ENCODE measurements around the gene KCNJ10.

Gene KCNJ10

DNA sequence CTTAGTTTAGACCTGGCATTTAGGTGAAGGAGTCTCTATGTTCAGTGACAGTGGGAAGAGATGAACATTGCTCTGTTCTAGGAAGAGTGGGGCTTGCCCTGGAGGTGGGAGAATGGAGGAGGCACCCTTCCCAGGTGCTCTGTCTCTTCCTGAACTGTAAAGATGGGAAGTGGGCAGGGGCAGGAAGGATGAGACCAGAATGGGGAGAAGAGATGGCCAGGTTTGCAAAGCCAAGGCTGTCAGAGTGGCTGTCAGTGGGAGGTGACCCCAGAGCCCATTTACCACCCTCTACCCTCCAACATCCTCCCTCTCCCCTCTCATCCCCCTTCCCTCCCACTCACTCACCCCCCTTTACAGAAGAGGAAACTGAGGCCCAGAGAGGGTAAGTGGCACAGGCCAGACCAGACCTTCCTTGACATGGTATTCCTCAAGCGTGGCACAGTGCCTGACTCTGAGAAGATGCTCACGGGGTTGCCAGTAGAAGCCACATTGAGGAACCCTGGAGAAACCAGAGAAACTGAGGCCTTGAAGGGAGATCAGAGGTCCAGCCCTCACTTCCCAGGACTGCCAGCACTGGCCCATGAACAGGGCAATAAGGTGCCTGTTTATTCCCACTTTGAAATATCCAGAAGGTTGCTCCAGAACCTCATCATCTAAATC is 29.9 kb upstream of the KCNJ10 start:
- DNase-seq (ENCODE audit: low read depth in 2 of 2, low spot score in 1 of 2), result no peak

DNA sequence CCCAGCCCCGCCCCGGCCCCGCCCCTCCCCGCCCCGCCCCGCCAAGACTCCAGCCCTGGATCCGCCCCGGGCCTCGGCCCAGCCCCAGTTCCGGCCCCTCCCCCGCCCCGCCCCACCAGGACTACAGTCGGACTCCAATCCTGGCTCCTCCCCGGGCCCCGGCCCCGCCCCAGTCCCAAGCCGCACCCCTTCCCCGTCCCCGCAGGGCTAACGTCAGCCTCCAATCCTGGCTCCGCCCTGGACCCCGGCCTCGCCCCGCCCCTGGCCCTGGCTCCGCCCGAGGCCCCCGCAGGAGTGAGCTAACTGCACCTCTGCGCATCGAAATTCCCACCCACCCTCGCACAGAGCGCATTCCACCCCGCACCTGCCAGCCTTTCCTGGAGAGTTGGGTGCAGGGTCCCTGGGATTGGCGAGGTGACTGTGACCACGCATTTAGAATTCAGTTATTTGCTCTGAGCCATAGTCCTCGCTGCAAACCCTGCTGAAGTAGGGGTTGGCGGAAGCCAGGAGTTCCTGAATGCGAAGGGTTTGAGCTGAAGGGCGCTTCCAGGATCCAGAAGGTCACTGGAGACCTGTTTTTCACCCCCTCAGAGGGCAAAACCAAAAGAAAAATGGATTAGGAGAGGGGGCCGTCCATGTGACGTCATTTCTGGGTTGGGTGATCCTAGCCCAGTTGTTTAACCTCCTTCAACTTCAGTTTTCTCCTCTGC is 29.0 kb upstream of the KCNJ10 start:
- peak; percentile 93 to 97 for DNase-seq (ENCODE audit: low read depth in 2 of 2, low spot score in 1 of 2)

DNA sequence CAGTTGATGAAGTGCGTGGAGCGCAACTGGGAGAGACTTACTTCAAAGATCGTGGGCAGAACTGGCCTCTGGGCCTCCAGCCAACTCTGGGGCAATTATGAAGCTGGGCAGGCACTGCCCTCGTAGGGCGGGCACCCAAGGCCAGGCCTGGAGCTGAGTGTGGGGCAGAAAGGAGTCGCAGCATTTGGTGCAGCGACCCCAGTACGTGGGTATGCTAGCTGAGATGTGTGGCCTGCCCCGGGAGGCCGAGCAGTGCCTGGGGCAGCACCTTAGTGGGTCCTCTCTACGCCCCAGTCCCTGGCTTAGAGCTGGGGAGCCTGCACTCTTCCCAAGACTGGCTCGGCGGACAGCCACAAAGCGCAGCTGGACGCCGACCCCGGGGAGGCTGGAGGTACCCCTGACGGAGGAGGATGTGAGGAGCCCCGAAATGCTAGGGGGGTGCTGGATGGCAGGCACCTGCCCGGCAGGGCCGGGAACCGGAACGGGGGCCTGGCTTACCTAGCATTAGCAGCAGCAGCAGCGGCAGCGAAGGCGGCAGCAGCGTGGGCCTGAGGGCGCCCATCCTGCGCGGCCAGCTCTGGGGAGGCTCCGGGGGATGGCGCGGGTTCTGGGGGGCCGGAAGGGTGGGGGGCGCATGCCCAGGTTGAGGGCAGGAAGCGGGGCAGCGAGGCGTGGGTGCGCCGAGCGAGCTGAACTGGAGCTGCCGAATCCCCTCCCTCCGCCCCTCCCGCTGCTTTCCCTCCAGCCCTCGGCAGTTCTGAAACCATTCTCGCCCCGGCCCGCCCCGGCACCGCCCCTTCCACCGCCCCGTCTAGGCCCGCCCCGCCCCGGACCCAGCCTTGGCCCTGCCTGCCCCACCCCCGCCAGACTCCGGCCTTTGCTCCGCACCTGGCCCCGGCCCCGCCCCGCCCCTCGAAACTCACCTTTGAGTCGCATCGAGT is 28.2 kb upstream of the KCNJ10 start, which contains the start of gene IGSF8:
IGSF8 (minus strand) TSS at position 709 of the 941 bp plus-strand sequence; CDS start at position 562, 147 bp downstream.
- peak; percentile 90 to 93 for DNase-seq (ENCODE audit: low read depth in 2 of 2, low spot score in 1 of 2)

DNA sequence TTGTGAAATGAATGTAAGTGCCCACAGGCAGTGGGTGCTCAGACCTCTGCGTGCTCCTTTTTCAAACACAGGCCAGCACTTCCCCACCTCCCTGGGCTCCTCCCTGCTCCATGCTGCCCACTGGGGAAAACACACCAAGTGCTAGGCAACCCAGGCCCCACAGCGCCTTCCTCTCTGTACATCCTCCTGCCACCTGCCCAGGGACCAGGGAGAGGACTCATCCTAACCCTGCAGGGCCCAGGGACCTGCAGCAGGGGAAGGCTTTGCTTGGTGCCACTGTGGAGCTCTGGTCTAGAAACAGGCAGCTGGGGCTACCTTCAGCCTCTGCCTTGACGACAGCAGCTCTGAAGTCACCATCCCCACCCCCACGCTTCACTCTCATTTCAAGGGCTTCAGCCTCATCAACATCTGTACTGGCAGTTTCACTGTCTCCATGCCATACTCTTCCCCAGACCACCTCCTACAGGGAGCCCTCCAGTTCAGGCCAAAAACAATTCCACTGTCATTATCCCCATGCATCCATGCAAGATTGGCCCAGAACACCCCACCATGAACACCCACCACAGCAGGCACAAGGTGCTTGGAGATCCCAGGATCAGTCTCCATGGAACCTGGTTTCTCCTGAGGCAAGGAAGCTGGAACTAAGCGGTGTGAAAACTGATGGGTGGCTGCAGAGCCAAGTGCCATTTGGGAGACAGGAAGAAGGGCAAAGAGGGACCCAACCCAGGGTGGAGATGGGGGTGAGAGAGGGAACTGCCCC is 27.4 kb upstream of the KCNJ10 start:
- no peak for DNase-seq (ENCODE audit: low read depth in 2 of 2, low spot score in 1 of 2)

DNA sequence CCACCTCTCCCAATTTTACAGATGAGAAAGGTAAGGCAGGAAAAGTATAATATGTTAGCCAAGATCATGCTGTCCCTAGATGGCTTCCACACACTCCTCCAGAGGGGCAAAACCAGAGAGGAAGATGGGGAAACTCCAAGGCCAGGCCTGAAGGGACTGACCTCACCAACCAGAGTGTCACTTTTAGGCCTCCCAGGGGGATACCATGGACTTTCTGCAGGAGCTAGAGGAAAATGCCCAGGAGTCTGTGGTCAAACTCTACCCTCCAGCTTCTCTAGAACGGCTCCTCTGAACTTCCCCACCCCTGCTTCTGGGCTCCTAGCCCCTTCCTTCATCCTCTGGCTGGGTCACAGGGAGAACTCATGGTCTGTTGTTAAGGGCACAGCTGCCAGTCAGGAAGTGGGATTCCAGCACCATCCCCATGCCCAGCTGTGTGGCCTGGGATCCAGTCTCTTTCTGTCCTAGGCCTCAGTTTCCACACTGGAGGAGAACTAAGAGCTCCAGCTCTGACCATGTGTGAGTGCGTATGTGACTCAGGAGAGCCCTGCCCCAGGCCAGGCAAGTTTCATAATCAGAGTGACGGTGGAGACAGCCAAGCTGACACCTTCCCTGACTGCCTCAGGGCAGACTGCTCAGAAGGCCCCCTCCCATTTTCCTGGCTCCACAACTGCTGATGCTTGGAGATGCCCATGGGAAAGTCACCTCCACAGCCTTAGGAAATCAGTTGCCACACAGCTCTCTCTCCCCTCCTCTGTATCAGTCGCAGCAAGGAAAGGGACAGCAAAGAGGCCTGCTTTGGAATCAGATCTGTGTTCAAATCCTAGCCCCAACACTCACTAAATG is 26.5 kb upstream of the KCNJ10 start:
- no peak for DNase-seq (ENCODE audit: low read depth in 2 of 2, low spot score in 1 of 2)

DNA sequence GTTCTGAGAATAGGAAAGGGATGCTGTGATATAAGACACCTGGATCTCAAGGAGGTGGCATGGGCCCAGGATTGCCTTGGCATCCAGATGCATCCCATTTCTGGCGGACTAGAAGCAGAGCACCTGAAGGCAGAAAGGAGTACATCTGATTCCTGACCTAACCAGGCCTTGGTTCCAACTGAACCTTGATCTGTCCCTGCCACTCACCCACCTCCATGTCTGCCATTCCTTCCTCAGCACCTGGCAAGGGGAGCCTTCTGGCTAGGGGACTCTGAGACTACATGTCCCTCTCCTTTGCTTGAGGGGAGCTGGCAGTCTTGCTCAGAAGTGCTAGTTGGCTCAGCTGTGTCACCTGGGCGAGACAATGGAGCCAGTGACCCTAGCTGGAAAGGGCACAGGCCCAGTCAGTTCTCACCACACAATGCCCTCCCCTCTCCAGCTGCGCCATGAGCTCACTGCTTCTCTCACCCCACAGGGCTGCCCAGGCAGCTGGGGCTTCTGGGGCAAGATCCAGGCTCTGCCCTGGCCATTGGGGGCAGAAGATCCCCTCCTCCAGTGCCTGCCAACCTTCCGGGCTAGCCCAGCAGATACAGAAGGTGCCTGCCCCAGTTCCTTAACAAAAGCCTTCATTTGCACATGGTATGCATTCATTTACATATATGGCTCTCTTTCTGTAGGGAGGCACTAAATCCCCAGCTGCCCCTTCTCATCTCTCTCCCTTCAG is 25.6 kb upstream of the KCNJ10 start:
- DNase-seq (ENCODE audit: low read depth in 2 of 2, low spot score in 1 of 2), result no peak

DNA sequence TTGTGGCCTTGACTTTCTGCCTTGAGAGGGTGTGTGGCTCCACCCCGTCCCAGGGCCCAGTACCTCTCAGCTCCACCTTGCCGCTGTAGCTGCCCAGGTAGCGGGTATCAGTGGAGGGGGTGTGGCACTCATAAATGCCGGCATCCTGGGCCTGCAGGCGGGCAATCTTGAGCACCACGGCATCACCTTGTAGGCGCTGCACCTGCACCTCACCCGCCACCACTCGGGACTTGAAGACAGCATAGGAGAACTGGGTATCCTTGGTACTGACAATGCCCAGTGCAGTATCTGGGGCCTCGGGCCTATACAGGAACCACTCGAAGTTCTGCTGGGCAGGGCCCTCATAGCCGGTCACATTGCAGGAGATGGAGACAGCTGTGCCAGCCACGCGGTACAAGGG is 24.8 kb upstream of the KCNJ10 start:
- no peak for DNase-seq (ENCODE audit: low read depth in 2 of 2, low spot score in 1 of 2)

DNA sequence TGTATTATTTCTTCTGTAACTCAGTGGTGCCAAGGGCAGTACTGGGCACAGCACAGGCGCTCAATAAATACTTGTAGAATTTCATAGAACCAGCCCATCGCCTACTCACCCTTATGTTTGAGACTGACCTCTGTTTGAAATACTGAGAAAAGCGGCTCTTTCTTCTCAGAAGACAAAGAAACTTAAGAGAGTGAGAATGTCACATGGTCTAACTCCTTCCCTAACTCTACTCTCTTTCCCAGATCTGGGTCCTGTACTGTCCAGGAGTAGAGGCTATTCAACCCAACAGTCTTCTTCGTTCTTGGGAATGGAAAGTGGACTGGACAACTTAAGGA is 24.3 kb upstream of the KCNJ10 start:
- DNase-seq (ENCODE audit: low read depth in 2 of 2, low spot score in 1 of 2), result no peak

DNA sequence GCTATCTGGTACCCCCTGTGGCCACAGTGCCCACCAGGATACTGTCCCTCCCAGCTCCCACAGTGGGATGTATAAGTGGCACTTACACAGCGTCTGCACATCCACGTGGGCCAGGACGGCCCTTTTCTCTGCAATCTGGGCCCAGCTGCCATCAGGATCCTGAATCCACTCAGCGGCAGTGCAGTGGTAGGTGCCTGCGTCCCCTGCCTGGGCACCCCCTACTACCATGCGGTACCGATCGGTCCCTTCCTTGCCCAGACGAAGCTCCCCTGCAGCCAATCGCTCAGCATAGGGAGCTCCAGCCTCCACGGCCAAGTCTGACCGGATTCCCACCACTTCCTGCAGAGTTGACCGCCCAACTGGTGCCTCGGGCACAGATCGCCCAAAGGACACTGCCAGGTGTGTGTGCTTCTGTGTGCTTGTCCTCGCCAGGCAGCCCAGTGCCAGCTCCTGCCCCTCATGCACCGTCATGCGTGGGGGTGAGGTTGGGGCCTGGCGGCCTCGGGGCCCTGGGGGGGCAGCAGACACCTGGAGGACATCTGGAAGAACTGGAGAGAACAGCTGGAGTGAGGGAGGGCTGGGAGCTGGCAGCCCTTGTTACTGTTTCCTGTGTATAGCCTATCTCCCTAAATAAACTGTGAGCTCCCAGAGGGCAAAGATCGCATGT is 23.8 kb upstream of the KCNJ10 start:
- no peak for DNase-seq (ENCODE audit: low read depth in 2 of 2, low spot score in 1 of 2)

DNA sequence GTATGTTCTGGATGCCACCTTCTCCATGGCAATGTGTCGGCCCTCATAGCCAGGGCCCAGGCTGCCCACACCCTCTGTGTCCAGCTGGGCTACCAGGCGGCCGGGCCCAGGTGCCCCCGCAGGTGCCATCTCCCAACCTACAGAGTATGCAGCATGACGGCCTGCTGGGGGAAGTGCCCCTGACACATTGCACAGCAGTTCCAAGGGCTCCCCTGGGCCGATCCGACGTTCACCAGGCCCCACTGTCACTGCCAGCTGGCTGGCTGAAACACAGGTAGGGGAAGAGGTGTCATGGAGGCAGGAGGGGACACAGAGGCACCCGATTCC is 23.1 kb upstream of the KCNJ10 start:
- no peak for DNase-seq (ENCODE audit: low read depth in 2 of 2, low spot score in 1 of 2)

DNA sequence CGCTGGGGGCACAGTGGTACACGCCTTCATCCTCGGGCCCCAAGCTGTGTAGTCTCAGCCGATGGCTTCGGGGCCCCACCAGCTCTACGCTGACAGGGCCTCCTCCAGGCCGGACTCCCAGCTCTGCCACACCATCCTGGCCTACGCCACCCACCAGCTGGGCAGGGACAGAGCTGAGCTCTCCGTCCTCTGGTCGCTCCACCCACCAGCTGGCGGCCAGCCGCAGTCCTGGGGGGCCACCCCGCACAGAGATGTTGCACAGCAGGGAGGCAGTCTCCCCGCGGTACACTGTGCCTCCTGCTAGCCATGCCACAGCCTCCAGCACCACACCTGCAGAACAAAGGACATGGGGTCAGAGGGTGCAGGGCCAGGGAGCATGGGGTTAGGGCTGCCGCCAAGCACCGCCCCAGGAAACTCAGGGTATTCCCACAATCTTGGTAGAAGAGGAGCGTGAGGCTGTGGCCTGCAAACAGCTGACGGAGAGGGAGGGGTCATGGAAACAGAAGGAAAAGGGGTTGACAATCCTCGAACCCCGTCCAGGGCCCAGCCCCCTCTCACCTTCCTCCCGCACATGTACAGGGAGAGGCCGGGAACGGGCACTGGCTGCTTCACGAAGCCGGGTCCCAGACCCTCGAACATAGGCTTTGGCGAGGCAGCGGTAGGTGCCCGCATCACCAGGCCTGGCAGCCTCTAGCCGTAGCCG is 22.6 kb upstream of the KCNJ10 start:
- no peak for DNase-seq (ENCODE audit: low read depth in 2 of 2, low spot score in 1 of 2)

DNA sequence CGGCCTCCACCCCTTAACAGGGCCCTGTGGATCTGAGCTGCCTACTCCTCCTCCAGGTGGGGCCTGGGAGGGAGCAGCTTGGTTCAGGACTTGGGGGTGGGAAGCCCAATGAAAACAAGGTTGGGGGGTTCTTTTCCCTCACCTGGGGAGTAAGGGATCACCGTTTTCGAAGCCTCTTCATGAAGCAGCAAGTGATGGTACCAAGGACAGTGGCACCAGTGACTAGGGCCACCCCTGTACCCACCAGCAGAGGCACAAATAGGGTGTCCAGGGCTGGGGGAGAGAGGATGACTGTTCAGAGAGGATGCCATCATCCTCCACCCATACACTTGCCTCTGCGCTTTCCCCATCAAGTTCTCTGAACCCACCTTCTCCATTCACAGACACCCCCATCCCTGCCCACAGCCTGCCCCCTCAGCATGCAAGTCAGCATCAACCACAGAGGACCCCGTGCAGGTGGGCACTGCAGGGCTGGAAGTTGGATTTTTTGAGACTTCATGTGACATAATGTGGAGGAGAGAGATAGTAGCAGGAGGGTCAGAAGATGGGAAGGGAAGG is 21.8 kb upstream of the KCNJ10 start:
- no peak for DNase-seq (ENCODE audit: low read depth in 2 of 2, low spot score in 1 of 2)

DNA sequence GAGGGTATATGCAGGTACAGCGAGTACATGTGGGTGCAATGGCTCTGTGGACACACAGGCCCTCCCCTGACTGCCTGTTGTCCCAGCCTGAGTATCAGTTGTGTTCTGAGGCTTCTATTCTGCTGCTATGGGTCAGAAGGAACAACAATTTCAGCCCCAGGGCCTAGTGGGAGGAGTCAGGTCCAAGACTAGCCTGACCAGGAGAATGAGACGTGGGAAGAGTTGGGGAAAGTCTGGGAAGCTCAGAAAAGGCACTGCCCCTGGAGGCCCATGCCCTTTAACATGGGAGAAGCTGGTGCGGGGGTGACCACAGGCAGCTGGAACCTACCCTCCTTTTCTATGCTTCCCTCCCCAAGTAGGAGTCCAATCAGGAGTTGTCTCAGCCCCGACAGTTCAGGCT is 20.8 kb upstream of the KCNJ10 start:
- DNase-seq (ENCODE audit: low read depth in 2 of 2, low spot score in 1 of 2), result no peak

DNA sequence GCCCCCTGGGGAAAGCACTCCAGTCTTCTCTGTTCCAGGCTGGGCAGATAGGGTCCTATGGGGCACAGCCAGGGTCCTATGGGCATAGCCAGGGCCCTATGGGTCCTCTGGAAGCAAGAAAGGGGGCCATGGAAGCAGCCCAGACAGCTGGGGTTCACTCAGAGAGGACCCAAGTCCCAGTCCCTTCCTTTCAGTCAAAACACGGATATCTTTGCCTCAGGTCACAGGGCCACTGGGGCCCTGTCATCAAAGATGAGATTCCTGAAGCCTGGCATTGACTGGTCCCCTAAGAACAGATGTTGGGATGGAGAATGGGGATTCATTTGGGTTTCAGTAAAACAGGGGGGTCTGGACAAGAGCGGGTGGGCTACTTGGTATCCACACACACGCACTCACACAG is 19.9 kb upstream of the KCNJ10 start:
- DNase-seq (ENCODE audit: low read depth in 2 of 2, low spot score in 1 of 2), result no peak

DNA sequence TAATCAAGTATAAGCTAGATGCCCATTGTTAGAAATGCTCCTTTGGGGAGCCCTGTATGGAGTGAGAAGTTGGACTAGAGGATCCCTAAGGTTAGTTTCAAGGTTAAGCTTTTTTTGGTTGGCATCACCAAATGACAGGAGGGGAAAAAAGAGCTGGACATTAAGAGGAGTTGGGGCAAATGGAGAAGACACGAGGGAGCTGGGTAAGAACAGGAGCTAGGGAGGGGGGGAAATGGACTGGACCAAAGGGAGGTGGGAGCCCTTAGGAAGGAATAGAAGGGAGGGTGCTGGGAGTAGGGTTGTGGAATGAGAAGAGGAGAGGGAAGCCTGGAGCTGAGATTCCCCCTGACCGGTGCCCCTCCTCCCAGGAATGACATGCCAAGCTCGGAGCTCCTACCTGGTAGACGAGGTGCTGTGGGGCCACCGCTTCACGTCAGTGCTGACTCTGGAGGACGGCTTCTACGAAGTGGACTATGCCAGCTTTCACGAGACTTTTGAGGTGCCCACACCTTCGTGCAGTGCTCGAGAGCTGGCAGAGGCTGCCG is 17.2 kb upstream of the KCNJ10 start:
- no peak for DNase-seq (ENCODE audit: low read depth in 2 of 2, low spot score in 1 of 2)

DNA sequence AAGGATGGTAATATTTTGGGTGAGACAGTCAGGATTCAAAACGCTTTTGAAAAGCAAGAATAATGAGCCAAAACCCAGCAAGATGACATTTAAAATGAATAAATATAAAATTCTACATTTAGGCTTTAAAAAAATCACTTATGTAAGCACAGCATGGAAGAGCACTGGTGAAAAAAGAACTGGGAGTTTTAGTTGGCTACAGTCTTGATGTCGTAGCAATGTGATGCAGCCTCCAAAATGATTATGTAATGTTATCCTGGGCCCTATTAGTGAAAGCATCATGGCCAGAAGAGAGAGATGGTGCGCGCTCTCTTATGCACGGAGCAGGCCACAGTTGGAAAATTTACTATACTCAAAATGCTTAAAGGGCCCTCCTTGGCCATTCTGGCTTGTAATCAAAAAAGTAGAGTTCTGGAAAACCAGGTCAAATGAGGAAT is 16.5 kb upstream of the KCNJ10 start:
- no peak for DNase-seq (ENCODE audit: low read depth in 2 of 2, low spot score in 1 of 2)

DNA sequence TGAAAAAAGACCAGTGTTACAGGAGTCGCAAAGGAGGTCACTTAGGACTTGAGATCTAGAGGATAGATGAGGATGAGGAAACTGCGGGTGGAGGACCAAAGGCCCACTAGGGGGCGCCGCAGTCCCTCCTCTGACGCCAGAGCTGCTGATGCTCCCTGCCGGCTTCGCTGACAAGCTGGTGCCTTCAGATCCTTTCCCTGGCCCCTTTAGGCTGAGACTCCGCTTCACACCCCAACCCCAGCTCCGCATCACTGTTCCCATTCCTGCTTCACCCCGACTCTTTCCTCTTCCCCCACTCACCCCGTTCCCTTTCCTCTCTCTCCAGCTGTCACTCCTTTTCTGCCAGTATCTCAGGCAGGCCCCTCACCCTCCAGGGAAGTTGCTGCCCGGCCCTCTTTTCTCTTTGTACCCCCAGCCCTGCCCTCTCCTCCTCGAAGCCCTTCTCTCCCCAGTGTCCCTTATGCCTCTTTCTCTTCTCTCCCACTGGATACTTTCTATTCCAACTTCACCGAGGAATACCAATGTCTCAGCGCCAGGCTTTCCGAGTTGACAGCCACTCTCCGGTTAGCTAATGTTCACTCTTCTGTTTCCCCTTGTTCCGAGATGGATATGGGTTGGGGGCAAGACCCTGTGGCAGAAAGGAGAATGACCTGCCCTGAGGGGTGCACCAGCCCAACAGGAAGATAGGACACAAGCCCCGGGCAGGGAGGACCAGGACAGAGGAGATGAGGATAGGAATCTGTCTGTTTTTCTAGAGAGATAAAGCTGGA is 15.9 kb upstream of the KCNJ10 start:
- peak; percentile 50 to 65 for DNase-seq (ENCODE audit: low read depth in 2 of 2, low spot score in 1 of 2)

Data from stimulated activated CD8-positive, alpha-beta memory T cell treated with anti-CD3 and anti-CD28 coated beads, Interleukin-4, amount 100 ng/mL, for 1 hour (primary cell).